ENCODE data around the gene GPATCH1. TPM values are rescaled to one million over a fixed set of nuclear protein-coding genes. Genes with fewer than 3 reads are reported as not detected.
"Not testable (repeated sequence)": the region's sequence is repeated elsewhere in the genome, so short reads cannot be mapped to it uniquely, and the experiment has no call there.

The GPATCH1 gene
- total RNA-seq, 4 donors from 2014 or later: 3.6 to 9.3 (median 6.2) TPM

GRCh38 chr19:33152176-33152575 lies 71.2 kb downstream of the GPATCH1 start:
- no peaks in the 10 kb centered on the region for H3K4me1 ChIP-seq
- TF ChIP-seq CTCF (IDR thresholded peaks at IDR 0.05) (no peak), POLR2A (IDR thresholded peaks at IDR 0.05) (no peak)
- H3K27me3 ChIP-seq: no peaks in the 10 kb centered on the region
- DNase-seq: no peak
- whole genome bisulfite sequencing, 2 donors: 49 to 71% methylated on average over 2 of the region's 2 CpGs
- H3K36me3 ChIP-seq: no peaks in the 10 kb centered on the region
- intact Hi-C loops (cut with DNase I): no loop called here
- no peak overlapping the region for H3K4me3 ChIP-seq
- H3K9me3 ChIP-seq: no peaks in the 10 kb centered on the region
- H3K27ac ChIP-seq: no peak overlapping the region

GRCh38 chr19:33152625-33153024 lies 71.6 kb downstream of the GPATCH1 start:
- H3K9me3 ChIP-seq; H3K27ac ChIP-seq; H3K4me3 ChIP-seq; H3K4me1 ChIP-seq; DNase-seq; H3K36me3 ChIP-seq; H3K27me3 ChIP-seq; intact Hi-C loops (cut with DNase I): not testable (repeated sequence)
- WGBS, 2 donors: 73 to 74% methylated on average over 4 of the region's 4 CpGs

DNA sequence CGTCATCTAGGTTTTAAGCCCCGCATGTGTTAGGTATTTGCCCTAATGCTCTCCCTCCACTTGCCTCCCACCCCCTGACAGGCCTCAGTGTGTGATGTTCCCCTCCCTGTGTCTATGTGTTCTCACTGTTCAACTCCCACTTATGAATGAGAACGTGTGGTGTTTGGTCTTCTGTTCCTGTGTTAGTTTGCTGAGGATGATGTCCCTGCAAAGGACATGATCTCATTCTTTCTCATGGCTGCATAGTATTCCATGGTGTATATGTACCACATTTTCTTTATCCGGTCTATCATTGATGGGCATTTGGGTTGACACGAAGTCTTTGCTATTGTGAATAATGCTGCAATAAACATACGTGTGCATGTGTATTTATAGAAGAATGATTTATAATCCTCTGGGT lies 73.3 kb downstream of the GPATCH1 start:
- DNase-seq; H3K36me3 ChIP-seq; H3K4me3 ChIP-seq; H3K9me3 ChIP-seq; H3K4me1 ChIP-seq; H3K27me3 ChIP-seq; intact Hi-C loops (cut with DNase I); H3K27ac ChIP-seq: not testable (repeated sequence)
- 77 to 89% methylated on average over 6 of the region's 6 CpGs for WGBS, 2 donors

GRCh38 chr19:33156334-33156733 lies 75.4 kb downstream of the GPATCH1 start:
- TF ChIP-seq POLR2A (IDR thresholded peaks at IDR 0.05) (no peak), CTCF (IDR thresholded peaks at IDR 0.05) (no peak)
- Histone ChIP-seq H3K36me3 (no peaks in the 10 kb centered on the region), H3K27me3 (no peaks in the 10 kb centered on the region), H3K4me1 (no peaks in the 10 kb centered on the region), H3K4me3 (no peak overlapping the region), H3K9me3 (no peaks in the 10 kb centered on the region), H3K27ac (no peak overlapping the region)
- 57 to 80% methylated on average over 5 of the region's 5 CpGs for WGBS, 2 donors
- no peak for DNase-seq
- intact Hi-C loops (cut with DNase I): no loop called here

DNA sequence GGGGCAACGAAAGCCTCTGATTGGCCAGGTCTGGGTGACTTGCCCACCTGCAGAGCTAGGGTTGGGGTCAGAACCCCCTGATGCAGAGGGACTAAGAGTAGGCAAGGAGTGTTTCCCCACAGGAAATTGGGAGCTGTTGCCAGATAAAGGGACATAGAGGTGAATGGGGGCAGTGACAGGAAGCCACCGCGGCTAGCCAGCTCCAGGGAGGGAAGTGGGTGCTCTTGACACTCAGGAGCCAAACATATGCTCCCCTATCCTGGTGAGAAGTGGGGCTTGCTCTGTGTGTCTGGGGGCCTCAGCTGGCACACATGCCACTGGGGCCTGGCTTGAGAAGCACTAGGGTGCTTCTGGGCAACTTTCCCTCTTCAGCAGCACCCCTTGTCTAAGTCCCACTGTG lies 76.9 kb downstream of the GPATCH1 start:
- DNase-seq: no peak
- H3K9me3 ChIP-seq: no peaks in the 10 kb centered on the region
- no peak overlapping the region for H3K4me3 ChIP-seq
- no peaks in the 10 kb centered on the region for H3K4me1 ChIP-seq
- 62 to 69% methylated on average over 3 of the region's 3 CpGs for WGBS, 2 donors
- no peaks in the 10 kb centered on the region for H3K27me3 ChIP-seq
- H3K36me3 ChIP-seq: no peaks in the 10 kb centered on the region
- intact Hi-C loops (cut with DNase I): no loop called here
- no peak overlapping the region for H3K27ac ChIP-seq
- TF ChIP-seq CTCF (IDR thresholded peaks at IDR 0.05) (no peak), POLR2A (IDR thresholded peaks at IDR 0.05) (no peak)

GRCh38 chr19:33158365-33158764 lies 77.4 kb downstream of the GPATCH1 start:
- Histone ChIP-seq H3K9me3 (no peaks in the 10 kb centered on the region), H3K27me3 (no peaks in the 10 kb centered on the region), H3K4me1 (no peaks in the 10 kb centered on the region), H3K4me3 (no peak overlapping the region), H3K36me3 (no peaks in the 10 kb centered on the region), H3K27ac (no peak overlapping the region)
- 87 to 91% methylated on average over 6 of the region's 6 CpGs for WGBS, 2 donors
- intact Hi-C loops (cut with DNase I): no loop called here
- no peak for TF ChIP-seq CTCF (IDR thresholded peaks at IDR 0.05)
- no peak for DNase-seq

Measured in esophagus squamous epithelium (tissue), 5 donors.